ENCODE measurements around the gene RBPJ. TPM values are rescaled to one million over a fixed set of nuclear protein-coding genes. Genes with fewer than 3 reads are reported as not detected.

Gene RBPJ
- polyA plus RNA-seq, 1 of the 3 experiments (the other 2 are of a cell fraction): 13.8 TPM

- ChIA-PET POLR2A (no interaction called here), CTCF (interaction anchor here (0.6 to 1.5 kb wide), 3 partner anchors 39 to 381 kb away, joined by 3 to 5 read pairs (median 3); no protein-coding TSS in a partner anchor)
- H3K9me3 ChIP-seq: no peaks in the 10 kb centered on the region
- peaks cover 21 to 37% of the 10 kb centered on the region in 2 experiments; a peak in 3 of 4 replicates for H3K4me1 ChIP-seq (ENCODE audit: control insufficient read depth in 1 of 2, insufficient read depth in 2 of 2, low read depth in 1 of 2, low read length in 1 of 2)
- no peak overlapping the region for H2AFZ ChIP-seq (ENCODE audit: low read depth)
- no peak overlapping the region for H3K4me2 ChIP-seq
- no peak overlapping the region for H3K27ac ChIP-seq (ENCODE audit: low read depth in 2 of 2, low read length in 1 of 2)
- no peaks in the 10 kb centered on the region for H4K20me1 ChIP-seq (ENCODE audit: insufficient read depth)
- no peak for TF ChIP-seq NRF1 (IDR thresholded peaks at IDR 0.05; ENCODE audit: low read depth, low read length)
- no peak for TF ChIP-seq TEAD4 (IDR thresholded peaks at IDR 0.05; ENCODE audit: borderline replicate concordance, insufficient read depth)
- TF ChIP-seq, protein P1, sequence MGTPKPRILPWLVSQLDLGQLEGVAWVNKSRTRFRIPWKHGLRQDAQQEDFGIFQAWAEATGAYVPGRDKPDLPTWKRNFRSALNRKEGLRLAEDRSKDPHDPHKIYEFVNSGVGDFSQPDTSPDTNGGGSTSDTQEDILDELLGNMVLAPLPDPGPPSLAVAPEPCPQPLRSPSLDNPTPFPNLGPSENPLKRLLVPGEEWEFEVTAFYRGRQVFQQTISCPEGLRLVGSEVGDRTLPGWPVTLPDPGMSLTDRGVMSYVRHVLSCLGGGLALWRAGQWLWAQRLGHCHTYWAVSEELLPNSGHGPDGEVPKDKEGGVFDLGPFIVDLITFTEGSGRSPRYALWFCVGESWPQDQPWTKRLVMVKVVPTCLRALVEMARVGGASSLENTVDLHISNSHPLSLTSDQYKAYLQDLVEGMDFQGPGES (IDR thresholded peaks at IDR 0.05; ENCODE audit: low read depth, low read length): no peak
- no peak for TF ChIP-seq USF1 (IDR thresholded peaks at IDR 0.05; ENCODE audit: borderline replicate concordance, low read depth)
- TF ChIP-seq RFX5 (IDR thresholded peaks at IDR 0.05; ENCODE audit: low read length): no peak
- no peak for TF ChIP-seq SMC3 (IDR thresholded peaks at IDR 0.05; ENCODE audit: low read depth, low read length)
- no peak for TF ChIP-seq TCF12 (IDR thresholded peaks at IDR 0.05)
- no peak for TF ChIP-seq RCOR1 (IDR thresholded peaks at IDR 0.05; ENCODE audit: low read length)
- TF ChIP-seq USF2 (IDR thresholded peaks at IDR 0.05; ENCODE audit: borderline replicate concordance, low read depth, low read length): no peak
- TF ChIP-seq RXRA (IDR thresholded peaks at IDR 0.05; ENCODE audit: borderline replicate concordance, low read depth): no peak
- TF ChIP-seq, protein P2, sequence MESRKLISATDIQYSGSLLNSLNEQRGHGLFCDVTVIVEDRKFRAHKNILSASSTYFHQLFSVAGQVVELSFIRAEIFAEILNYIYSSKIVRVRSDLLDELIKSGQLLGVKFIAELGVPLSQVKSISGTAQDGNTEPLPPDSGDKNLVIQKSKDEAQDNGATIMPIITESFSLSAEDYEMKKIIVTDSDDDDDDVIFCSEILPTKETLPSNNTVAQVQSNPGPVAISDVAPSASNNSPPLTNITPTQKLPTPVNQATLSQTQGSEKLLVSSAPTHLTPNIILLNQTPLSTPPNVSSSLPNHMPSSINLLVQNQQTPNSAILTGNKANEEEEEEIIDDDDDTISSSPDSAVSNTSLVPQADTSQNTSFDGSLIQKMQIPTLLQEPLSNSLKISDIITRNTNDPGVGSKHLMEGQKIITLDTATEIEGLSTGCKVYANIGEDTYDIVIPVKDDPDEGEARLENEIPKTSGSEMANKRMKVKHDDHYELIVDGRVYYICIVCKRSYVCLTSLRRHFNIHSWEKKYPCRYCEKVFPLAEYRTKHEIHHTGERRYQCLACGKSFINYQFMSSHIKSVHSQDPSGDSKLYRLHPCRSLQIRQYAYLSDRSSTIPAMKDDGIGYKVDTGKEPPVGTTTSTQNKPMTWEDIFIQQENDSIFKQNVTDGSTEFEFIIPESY (IDR thresholded peaks at IDR 0.05; ENCODE audit: borderline replicate concordance, low read depth): no peak
- no peak for TF ChIP-seq YY1 (IDR thresholded peaks at IDR 0.05; ENCODE audit: low read depth)
- no peak for TF ChIP-seq CTCF (IDR thresholded peaks at IDR 0.05)
- no peak for TF ChIP-seq ELF1 (IDR thresholded peaks at IDR 0.05)
- no peak for TF ChIP-seq MEF2A (IDR thresholded peaks at IDR 0.05; ENCODE audit: borderline replicate concordance, low read depth)
- TF ChIP-seq FOSL2 (IDR thresholded peaks at IDR 0.05; ENCODE audit: borderline replicate concordance, low read depth): no peak
- no peak for TF ChIP-seq MXI1 (IDR thresholded peaks at IDR 0.05; ENCODE audit: low read depth, low read length)
- peaks cover 11% of the 10 kb centered on the region for H3F3A ChIP-seq (replicated peaks; ENCODE audit: insufficient read depth)
- H3K36me3 ChIP-seq (replicated peaks in 1 of 2; ENCODE audit: control insufficient read depth in 1 of 2, insufficient read depth in 2 of 2, low read length in 1 of 2): peaks cover 0 to 6% of the 10 kb centered on the region in 2 experiments
- H3K4me3 ChIP-seq (ENCODE audit: low read depth in 2 of 2, low read length in 1 of 2): no peak overlapping the region
- 92% methylated on average over 2 of the region's 2 CpGs for WGBS (ENCODE audit: low lambda C conversion rate)
- H3K27me3 ChIP-seq (ENCODE audit: insufficient read depth): no peaks in the 10 kb centered on the region
- H3K9me2 ChIP-seq: no peaks in the 10 kb centered on the region
- DNase-seq: no peak
- peaks cover 67% of the 10 kb centered on the region for H3K79me2 ChIP-seq (ENCODE audit: insufficient read depth)
- H3K9ac ChIP-seq: no peak overlapping the region
Observed at GRCh38 chr4:26369132-26369531, 48.3 kb downstream of the RBPJ start.
